Measurements from ENCODE around the gene E2F1.

- no peak for TF ChIP-seq CEBPB (IDR thresholded peaks at IDR 0.05; ENCODE audit: low read depth, low read length)
- TF ChIP-seq CTCF (conservative IDR thresholded peaks at IDR 0.05; ENCODE audit: low read depth, low read length): no peak
- no peak for TF ChIP-seq FOS (IDR thresholded peaks at IDR 0.05; ENCODE audit: low read depth, low read length)
- no peak for TF ChIP-seq USF2 (IDR thresholded peaks at IDR 0.05; ENCODE audit: low read depth, low read length)
- no peak for TF ChIP-seq BHLHE40 (IDR thresholded peaks at IDR 0.05; ENCODE audit: low read depth, low read length)
- TF ChIP-seq MAFK (IDR thresholded peaks at IDR 0.05; ENCODE audit: low read depth, low read length): no peak
- TF ChIP-seq POLR2A (IDR thresholded peaks at IDR 0.05; ENCODE audit: low read depth, low read length): no peak
- no peak for TF ChIP-seq RFX5 (IDR thresholded peaks at IDR 0.05; ENCODE audit: low read depth, low read length)
- no peak for TF ChIP-seq MXI1 (IDR thresholded peaks at IDR 0.05; ENCODE audit: borderline replicate concordance, low read depth, low read length)
- TF ChIP-seq ELK1 (IDR thresholded peaks at IDR 0.05; ENCODE audit: borderline replicate concordance, low read depth, low read length): no peak
- no peak for TF ChIP-seq CHD1 (IDR thresholded peaks at IDR 0.05; ENCODE audit: low read depth, low read length)
- no peak for TF ChIP-seq SMC3 (IDR thresholded peaks at IDR 0.05; ENCODE audit: low read depth, low read length)
- TF ChIP-seq RAD21 (IDR thresholded peaks at IDR 0.05; ENCODE audit: low read length): no peak
- TF ChIP-seq RCOR1 (IDR thresholded peaks at IDR 0.05; ENCODE audit: insufficient replicate concordance, low read length): no peak
Observed at GRCh38 chr20:33651562-33652048, 34.6 kb downstream of the E2F1 start.
